GM21367 (cell line): ENCODE measurements around the gene IPO11.
"Not testable (repeated sequence)": the region's sequence is repeated elsewhere in the genome, so short reads cannot be mapped to it uniquely, and the experiment has no call there.

Experiments used
- ATAC-seq: cut with Tn5 transposase; IDR thresholded peaks from one replicate; pipeline ENCODE4 v1.9.1; 2021; ENCODE audit not compliant: unreplicated experiment

IPO11 gene

GRCh38 chr5:62432621-62433064 is 20.1 kb downstream of the IPO11 start:
- ATAC-seq, result no peak

- no peak for ATAC-seq
These were observed 36.0 kb downstream of the IPO11 start for GRCh38 chr5:62448528-62448927.

DNA sequence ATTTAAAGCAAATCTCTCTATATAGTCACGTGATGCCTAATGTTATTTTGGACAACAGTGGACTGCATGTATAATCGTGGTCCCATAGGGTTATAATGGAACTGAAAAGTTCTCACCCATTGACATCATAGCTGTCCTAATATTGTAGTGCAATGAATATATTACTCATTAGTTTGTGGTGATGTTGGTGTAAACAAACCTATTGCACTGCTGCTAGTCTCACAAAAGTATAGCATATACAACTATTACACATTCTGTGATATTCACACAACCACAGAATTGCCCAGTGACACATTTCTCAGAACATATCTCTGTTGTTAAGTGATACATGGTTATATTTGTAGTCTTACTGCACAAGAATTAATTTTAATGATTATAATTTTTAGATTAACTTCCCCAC is 37.7 kb downstream of the IPO11 start:
- no peak for ATAC-seq

- ATAC-seq, result no peak
These were observed 44.5 kb downstream of the IPO11 start for GRCh38 chr5:62457071-62457470.

- ATAC-seq, result peak; percentile 80
These were observed 48.0 kb downstream of the IPO11 start for GRCh38 chr5:62460578-62460983.

DNA sequence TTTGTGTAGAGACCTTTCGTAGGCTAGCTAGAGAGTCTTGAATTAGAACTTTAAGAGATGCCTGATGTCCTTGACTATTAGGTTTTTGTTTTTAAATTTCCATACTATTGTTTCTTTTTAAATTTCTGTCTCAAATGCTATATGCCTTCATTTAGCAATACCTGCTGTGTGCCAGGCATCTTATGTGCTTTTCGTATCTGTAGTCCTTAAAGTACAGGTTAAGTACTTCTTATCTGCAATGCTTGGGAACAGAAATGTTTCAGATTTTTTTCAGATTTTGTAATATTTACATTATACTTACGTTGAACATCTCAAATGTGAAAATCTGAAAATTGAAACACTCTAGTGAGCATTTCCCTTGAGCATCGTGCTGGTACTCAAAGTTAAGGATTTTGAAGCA is 49.0 kb downstream of the IPO11 start:
- ATAC-seq, result no peak

DNA sequence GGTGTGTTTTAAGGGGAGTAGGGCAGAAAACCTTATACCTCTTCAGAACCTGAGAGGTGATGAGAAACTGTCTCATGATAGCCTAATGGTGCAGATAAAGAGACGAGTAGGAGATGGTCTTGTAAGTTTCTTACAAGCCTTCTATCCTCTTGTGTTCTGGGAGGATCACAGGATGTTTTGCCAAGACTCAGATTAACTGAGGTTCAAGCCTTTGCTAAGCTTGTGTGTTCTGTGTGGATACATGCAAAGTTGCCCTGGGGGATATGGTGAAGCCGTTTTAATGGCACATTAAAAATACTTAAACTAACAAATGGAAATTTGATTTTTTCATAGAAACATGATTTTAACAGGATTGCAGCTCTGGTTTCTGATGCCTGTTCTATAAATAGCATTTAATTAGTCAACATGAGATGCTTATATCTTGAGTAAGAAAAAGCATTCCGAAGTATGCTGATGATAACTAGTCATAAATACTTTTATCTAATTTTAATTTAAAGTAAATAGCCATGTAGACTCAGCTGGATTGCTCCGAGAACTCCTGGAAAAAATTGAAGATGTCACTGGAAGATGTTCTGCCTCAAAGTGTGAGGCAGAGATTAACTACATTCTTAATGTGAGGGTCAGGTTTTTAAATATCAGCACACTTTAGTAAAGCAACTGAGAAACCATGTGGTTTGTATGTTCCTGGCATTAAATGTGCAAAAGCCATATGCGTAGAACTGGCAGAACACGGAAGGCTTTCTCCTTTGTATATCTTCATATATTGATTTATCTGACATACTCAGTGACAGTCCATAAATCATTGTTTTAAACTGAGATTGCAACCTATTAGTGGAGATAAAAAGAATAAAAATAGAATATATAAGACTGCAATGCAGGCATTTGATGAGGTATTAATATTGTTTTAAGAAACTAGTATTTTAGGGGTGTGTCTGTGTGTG is 53.7 kb downstream of the IPO11 start:
- no peak for ATAC-seq

- ATAC-seq, result no peak
These were observed 60.6 kb downstream of the IPO11 start for GRCh38 chr5:62473209-62473608.

DNA sequence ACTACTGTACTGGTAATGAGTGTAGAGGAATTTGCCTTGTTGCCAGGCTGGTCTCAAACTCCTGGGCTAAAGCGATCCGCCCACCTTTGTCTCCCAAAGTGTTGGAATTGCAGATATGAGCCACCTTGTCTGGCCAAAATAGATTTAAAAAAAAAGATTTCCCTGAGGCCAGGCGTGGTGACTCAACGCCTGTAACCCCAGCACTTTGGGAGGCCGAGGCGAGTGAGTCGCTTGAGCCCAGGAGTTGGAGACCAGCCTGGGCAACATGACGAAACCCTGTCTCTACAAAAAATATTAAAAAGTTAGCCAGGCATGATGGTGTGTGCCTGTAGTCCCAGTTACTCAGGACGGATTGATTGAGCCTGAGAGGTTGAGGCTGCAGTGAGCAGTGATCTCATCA is 62.5 kb downstream of the IPO11 start:
- no peak for ATAC-seq

DNA sequence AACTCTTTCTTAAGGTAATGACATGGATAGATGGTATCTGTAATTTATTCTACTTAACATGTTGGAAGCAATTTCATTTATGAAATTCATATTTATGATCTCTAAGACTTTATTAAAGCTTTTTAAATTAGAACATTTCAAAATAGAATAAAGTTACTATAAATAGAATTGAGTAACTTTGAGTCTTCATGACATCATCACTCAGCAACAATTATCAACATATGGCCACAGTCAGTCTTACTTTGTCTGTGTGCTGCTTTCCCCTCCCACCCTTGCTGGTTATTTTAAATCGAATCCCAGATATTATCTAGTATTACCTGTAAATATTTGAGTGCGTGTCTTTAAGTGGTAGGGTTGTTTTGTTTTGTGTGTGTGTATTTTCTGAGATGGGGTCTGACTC is 65.2 kb downstream of the IPO11 start:
- ATAC-seq, result no peak

DNA sequence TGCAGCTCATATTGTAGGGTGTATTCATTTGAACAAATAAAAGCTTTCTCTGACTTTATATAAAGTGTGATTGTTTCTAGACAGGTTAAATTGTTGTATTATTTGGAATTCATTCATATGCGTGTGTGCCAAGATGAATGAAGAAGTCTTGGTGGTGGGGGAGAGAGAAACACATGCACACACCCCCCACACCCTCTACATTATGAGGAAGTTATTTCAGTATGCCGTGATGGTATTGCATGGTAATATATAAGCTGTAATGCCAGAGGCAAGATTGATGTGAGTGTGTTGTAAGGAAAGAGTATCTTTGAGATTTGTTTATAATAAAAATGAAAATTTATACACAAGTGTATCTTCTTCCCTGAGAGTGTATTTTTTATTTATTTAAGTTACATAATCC is 71.0 kb downstream of the IPO11 start:
- ATAC-seq, result no peak

DNA sequence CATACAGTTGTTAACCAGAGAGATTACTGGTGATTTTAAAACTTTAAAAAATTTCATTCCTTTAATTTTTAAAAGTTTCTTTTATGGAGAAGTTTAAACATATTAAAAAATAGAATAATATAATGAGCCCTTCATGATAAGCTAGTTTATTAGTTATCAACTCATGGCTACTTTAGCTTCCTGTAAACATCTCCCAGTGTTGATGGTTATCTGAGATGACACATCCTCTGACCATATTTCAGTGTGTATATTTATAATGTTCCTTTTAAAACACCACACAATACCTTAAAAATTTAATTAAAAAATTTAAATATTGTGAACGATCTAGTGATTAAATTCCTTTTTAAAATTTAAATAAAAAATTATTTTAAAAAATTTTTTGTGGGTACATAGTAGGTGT is 74.1 kb downstream of the IPO11 start:
- no peak for ATAC-seq

- ATAC-seq, result no peak
These were observed 76.0 kb downstream of the IPO11 start for GRCh38 chr5:62488531-62488930.

DNA sequence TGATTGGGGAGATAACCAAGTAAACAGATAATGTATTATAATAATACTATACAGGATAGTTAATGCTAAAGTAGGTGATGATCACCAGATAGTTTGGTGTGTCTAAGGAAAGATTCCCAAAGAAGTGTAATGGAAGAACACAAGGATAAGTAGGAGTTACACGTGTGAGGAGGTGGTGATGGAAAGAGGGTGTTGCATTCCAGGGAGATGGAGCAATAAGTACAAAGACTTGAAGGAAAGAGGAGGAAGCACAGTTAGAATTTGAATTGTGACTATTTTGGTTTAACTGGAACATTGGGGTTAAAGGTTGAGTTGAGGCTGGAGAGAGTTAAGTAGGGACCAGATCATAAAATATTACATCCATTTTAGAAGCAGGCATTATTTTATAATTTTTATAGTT is 76.9 kb downstream of the IPO11 start:
- ATAC-seq, result no peak

- ATAC-seq, result no peak
These were observed 82.2 kb downstream of the IPO11 start for GRCh38 chr5:62494772-62495171.

- no peak for ATAC-seq
These were observed 84.3 kb downstream of the IPO11 start for GRCh38 chr5:62496876-62497275.

GRCh38 chr5:62498961-62499360 is 86.4 kb downstream of the IPO11 start:
- ATAC-seq, result no peak

DNA sequence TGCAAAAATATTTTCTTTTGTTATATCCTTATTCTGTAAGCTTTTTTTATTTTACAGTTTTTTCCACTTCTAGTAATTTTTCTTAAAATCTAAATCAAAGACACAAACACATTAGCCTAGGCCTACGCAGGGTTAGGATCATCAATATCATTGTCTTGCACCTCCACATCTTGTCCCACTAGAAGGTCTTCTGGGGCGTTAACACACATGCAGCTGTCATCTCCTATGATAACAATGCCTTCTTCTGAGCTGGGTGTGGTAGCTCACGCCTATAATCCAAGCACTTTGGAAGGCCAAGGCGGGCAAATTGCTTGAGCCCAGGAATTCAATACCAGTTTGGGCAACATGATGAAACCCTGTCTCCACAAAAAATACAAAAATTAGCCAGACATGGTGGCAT is 87.2 kb downstream of the IPO11 start:
- no peak for ATAC-seq

DNA sequence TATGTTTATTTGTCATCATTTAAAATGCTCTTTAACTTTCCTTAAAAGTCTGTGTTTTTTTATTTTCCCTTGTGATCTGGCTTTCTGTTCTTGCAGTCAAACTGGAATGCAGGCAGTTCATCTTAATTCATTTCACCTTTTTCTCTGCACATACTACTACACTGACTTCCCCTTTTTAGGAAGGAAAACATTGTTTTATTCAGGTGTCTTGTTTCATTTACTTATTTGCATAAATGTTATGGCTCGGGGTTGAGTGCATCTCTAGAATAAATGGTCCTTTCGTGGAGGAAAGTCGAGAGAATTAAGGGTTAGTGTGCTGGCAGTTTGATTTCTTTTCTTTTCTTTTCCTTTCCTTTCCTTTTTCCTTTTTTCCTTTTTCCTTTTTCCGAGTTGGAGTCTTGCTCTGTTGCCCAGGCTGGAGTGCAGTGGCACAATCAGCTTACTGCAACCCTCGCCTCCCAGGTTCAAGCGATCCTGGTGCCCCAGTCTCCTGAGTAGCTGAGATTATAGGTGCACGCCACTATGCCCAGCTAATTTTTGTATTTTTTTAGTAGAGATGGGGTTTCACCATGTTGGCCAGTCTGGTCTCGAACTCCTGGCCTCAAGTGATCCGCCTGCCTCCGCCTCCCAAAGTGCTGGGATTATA is 90.0 kb downstream of the IPO11 start:
- no peak for ATAC-seq

DNA sequence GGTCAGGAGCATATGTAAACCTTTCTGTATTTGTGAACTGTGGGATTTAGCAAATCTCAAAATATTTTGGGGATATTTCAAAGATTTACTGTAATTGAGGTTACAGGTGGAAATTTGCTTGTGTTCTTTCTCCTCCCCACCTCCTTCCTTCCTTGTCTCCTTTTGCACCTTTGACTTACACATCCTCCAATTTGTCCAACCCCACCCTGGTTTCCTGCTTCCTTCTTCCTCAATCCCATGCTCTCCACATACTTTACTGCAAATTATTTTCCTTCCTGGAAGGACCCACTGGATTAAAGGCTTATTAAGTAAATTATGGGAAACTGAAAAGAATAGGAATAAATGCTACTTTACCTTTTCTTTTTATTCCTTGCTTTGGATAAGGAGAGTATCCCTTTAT is 91.6 kb downstream of the IPO11 start:
- no peak for ATAC-seq

DNA sequence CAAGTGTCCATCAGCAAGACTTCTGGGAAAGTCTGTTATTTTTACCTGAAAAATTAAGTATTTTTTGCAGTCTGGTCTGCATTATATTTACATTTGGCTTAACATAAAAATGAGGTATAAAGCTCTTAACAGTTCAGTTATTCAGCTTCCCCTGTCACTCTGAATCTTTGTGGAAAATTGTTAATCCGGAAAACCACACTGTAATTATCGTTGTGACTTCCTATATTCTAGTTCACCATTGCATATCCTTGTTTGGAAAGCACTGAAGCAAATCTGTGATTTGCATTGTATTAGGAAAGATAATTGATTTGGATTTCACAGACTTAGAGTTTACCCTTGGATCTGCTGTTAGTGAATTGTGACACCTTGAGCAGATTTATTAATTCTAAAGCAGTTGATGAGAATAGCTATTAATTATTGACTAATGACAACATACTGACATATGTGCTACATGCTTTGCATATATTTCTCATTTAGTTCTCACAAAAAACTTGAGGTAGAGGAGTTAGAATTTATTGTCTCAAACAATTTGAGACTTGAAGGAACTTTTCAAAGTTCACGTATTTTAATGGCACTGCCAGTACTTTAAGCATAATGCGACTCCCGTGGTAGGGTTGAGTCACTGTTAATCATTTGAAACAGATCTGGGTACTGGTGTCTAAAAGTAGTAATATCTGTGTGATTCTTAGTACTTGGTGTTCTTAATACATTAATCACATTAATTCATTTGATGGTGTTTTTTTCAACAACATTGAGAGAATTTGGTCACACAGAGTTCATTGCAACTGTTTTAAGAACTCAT is 94.3 kb downstream of the IPO11 start:
- ATAC-seq, result no peak

GRCh38 chr5:62508760-62509159 is 96.2 kb downstream of the IPO11 start:
- not testable (repeated sequence) for ATAC-seq
